IMR-90 (cell line): ENCODE results near the gene KLHL36.

Experiments used
- CEBPB ChIP-seq: IDR thresholded peaks from 2 replicates; pipeline ENCODE4 v1.6.1; 2012; ENCODE audit warnings: low read depth, low read length, improper control_type of control experiment
- CHD1 ChIP-seq: IDR thresholded peaks from 2 replicates; pipeline ENCODE4 v1.6.1; 2012; ENCODE audit warnings: low read depth, low read length, improper control_type of control experiment
- MAFK ChIP-seq: IDR thresholded peaks from 2 replicates; pipeline ENCODE4 v1.6.1; 2012; ENCODE audit warnings: low read depth, low read length, improper control_type of control experiment
- MXI1 ChIP-seq: IDR thresholded peaks from 2 replicates; pipeline ENCODE4 v1.6.1; 2012; ENCODE audit warnings: low read depth, mild to moderate bottlenecking, low read length, moderate library complexity, borderline replicate concordance
- POLR2A ChIP-seq: IDR thresholded peaks from 2 replicates; pipeline ENCODE4 v1.6.1; 2012; ENCODE audit warnings: mild to moderate bottlenecking, low read depth, low read length
- RAD21 ChIP-seq: IDR thresholded peaks from 2 replicates; pipeline ENCODE4 v1.6.1; 2012; ENCODE audit warnings: low read length, improper control_type of control experiment
- RFX5 ChIP-seq: IDR thresholded peaks from 2 replicates; pipeline ENCODE4 v1.8.0; 2012; ENCODE audit warnings: low read depth, mild to moderate bottlenecking, low read length, moderate library complexity
- TF ChIP-seq, protein P1 (sequence below): conservative IDR thresholded peaks from 2 replicates; pipeline ENCODE4 v1.5.1; 2012; ENCODE audit warnings: mild to moderate bottlenecking, low read depth, low read length, improper control_type of control experiment
- TF ChIP-seq, protein P2 (sequence below): fragments of 150-350 bp; IDR thresholded peaks from 2 replicates; pipeline ENCODE4 v1.6.1; 2017; ENCODE audit warnings: mild to moderate bottlenecking, antibody characterized with exemption, low read length, low read depth
- TF ChIP-seq, protein P3 (sequence below): fragments of 150-350 bp; IDR thresholded peaks from 2 replicates; pipeline ENCODE4 v1.6.1; 2016; ENCODE audit warnings: low read depth, mild to moderate bottlenecking, low read length, moderate library complexity, borderline replicate concordance

DNA sequence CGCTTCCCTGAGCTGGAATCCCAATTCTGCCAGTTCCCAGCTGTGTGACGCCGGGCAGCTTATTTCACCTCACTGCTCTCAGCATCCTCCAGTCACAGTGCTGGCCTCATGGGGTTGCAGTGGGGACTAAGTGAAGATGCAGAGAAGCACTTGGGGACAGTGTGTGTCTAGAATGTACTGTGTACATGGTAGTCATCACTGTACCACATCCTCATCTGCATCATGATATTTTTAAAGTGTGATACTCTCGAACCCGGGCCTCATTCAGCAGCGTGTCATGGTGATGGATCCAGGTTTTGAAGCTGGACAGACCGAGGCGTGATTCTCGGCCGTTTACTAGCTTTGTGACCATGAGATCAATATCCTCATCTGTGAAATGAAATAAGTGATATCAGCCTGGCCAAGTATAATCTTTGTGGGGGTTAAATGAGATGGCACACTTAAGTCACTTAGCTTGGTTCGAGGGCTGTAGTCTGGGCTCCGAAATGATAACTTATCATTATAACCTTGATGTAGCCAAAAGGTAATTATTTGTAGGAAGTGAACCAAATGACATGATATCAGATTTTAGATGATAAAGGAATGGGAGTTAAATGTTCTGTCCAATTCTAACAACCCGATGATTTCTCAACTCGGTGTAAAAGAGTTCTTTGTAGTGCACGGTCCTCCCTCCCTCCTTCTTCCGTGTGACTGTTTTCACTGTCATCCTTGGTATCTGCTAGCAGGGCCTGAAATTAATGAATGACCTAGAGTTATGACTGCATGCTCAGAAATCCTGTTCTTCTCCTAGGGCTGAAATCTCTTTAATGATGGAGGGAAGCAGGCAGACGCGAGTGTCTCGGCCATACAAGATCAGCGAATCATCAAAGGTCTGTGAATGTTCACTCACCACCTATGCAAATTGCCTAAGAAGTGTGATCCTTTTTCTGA is 2.0 kb downstream of the KLHL36 start:
- TF ChIP-seq, protein P1, sequence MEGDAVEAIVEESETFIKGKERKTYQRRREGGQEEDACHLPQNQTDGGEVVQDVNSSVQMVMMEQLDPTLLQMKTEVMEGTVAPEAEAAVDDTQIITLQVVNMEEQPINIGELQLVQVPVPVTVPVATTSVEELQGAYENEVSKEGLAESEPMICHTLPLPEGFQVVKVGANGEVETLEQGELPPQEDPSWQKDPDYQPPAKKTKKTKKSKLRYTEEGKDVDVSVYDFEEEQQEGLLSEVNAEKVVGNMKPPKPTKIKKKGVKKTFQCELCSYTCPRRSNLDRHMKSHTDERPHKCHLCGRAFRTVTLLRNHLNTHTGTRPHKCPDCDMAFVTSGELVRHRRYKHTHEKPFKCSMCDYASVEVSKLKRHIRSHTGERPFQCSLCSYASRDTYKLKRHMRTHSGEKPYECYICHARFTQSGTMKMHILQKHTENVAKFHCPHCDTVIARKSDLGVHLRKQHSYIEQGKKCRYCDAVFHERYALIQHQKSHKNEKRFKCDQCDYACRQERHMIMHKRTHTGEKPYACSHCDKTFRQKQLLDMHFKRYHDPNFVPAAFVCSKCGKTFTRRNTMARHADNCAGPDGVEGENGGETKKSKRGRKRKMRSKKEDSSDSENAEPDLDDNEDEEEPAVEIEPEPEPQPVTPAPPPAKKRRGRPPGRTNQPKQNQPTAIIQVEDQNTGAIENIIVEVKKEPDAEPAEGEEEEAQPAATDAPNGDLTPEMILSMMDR: no peak
- TF ChIP-seq, protein P2, sequence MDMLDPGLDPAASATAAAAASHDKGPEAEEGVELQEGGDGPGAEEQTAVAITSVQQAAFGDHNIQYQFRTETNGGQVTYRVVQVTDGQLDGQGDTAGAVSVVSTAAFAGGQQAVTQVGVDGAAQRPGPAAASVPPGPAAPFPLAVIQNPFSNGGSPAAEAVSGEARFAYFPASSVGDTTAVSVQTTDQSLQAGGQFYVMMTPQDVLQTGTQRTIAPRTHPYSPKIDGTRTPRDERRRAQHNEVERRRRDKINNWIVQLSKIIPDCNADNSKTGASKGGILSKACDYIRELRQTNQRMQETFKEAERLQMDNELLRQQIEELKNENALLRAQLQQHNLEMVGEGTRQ: no peak
- TF ChIP-seq POLR2A (no peak), MAFK (no peak), MXI1 (no peak), RFX5 (no peak), RAD21 (no peak), CHD1 (no peak), CEBPB (peak; percentile 65)
- TF ChIP-seq, protein P3, sequence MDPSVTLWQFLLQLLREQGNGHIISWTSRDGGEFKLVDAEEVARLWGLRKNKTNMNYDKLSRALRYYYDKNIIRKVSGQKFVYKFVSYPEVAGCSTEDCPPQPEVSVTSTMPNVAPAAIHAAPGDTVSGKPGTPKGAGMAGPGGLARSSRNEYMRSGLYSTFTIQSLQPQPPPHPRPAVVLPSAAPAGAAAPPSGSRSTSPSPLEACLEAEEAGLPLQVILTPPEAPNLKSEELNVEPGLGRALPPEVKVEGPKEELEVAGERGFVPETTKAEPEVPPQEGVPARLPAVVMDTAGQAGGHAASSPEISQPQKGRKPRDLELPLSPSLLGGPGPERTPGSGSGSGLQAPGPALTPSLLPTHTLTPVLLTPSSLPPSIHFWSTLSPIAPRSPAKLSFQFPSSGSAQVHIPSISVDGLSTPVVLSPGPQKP: no peak
